ENCODE data around the gene SUPT7L.
"Not testable (repeated sequence)": the region's sequence is repeated elsewhere in the genome, so short reads cannot be mapped to it uniquely, and the experiment has no call there.

The SUPT7L gene

GRCh38 chr2:27634291-27634690, 29.1 kb downstream of the SUPT7L start:
- no peak for DNase-seq

GRCh38 chr2:27630257-27630656, 33.2 kb downstream of the SUPT7L start:
- DNase-seq: not testable (repeated sequence)

DNA sequence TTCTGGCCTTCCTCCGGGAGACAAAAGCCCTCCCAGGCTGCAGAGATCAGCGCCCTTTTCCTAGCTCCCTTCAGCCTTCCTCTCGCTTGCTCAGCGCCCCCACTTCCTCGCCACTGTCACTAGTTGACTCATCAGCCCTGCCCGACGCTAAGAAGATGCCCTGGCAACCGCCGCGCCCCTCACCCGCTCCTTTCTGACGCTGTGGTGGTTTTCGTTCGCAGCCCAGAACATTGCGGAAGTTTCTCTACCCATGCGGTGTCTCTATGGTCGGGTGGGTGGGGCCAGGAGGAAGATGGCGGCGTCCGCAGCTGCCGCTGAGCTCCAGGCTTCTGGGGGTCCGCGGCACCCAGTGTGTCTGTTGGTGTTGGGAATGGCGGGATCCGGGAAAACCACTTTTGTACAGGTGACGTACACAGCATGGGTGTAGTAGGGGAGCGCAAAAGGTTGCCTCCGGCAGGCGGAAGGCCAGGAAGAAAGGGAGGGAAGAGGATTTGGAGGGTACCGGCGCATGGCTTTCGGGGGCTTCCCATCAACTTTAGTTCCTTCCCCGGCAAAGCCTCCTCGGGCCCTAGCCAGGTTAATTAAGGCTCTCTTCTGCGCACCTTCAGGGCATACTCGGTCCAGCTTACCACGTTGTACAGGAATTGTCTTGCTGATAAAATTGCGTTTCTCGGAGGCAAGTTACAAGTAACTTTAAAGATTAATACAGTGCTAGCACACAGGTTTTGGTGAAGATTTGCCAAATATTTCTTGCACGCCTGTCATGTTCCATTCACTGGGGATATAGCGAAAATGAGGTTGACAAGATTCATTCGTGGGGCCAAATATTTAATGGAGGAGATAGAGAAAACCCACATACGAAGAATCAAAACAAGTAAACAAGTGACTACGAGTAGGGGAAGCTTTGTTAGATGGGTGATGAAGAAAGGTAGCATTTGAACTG, 34.4 kb downstream of the SUPT7L start, which contains the start of the genes CCDC121 and GPN1:
Gene CCDC121, minus strand, starts transcription at position 246 of the 943 bp plus-strand sequence. CDS start 1,213 bp downstream, outside the sequence.
Gene GPN1, plus strand, starts transcription at position 284 of the 943 bp plus-strand sequence. Its CDS starts 9 bp downstream, at position 293.
- peak; percentile 95 for DNase-seq

DNA sequence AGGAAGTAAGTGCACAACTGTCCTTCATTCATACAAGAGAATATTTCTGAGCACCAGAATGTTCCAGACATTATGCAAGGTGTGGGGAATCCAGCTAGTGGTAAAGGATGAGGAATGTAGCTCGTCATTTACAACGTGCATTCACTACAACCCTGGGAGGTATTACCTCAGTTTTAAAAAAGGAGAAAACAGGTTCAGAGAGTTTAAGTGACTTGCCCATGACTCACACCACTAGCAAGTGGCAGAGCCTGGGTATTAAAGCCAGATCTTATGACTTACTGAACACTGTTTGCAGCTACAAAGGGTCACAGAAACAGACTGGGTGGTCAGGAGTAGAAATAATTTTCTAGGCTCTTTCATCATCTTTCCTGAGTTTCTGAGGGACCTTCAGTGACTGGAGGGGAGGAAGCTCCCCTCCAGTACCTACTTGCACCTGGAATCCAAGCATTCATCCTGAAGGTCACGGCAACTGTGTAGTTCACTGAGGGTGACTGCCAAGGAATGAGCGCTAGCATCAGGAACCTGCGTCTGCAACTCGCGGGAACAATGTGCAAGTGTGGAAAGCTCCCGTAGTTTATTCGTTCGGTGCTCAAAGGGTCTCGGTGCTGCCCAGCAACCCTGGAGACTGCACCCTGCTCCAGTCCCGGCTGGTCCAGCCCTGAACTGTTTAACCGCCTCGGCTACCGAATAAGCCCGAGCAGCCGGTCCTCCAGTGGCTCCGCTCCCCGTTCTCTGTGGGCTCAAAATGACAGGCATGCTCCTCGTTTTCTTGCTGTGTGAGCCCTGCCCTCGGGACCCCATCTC, 35.2 kb downstream of the SUPT7L start:
- DNase-seq: no peak

DNA sequence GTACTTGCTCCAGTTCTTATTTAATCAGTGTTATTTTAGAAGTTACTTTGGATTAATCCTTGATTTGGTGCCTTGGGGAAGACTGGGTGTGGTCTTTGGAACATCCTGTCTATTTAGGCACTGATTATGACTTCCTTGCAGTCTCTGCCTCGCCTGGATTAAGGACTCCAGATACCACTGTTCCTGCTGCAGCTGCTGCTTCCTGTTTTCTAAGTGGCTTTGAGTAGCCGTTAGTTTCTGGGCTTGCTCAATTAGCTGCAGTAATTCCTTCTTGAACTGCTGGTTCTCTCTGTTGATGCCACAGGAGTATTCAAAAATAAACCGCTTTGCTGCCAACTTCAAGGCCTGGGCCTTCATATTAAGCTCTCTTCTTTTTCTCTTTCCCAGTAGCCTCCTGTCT, 36.5 kb downstream of the SUPT7L start:
- not testable (repeated sequence) for DNase-seq

DNA sequence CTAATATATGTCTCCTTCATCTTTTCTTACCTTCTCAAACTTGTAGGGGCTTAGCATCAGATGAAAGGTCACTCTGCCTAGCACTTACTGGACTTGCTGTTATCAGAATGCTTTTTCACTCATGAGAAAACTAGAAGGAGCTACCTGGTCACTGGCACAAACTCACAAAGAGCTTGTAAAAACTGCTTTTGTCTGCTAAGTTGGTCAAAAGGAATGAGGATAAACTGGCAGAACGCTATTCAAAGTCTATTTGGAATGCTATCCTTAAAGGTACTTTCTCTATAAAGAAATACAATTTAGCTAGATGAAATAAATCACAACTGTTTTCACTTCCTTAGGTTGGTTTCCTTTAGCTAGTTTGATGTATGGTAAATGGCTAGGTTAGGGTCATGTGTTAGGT, 37.1 kb downstream of the SUPT7L start:
- DNase-seq: not testable (repeated sequence)

DNA sequence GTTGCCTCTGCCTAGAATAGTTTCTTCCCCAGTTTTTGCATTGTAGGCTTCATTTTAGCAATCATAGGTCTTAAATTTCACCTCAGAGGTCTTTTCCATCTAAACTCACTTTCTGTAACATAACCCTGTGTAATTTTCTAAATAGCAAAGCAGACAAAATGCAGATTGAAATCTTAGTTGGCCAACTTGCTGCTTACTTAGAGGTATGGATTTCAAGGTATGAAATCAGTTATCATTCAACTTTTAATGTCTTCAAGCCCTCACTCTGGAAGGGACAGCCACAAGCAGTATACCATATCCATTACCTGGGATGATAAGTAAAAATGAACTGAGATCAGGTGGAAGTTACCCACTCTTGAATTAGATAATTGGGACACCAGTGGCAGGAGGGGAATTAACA, 38.5 kb downstream of the SUPT7L start:
- no peak for DNase-seq

DNA sequence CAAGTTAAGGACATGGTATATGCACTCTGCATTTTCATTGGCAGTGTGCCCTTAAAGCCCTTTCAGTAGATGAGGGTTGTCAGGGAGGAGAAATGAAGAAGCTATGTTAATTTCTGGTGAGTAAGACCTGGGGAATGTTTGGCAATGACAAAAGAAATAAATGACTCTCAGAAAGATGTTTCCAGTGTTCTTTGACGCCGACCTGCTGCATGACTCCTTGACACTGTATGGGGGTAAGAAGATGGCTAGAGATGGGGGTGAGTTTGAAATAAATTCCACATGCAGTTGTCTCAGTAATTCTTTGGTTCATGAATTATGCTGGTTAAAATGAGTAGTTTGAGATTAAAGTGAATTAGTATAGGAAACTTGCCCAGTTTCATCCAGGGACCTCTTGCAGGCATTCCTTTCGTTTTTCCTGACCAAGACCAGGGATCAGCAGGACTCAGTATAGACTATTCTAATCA, 40.5 kb downstream of the SUPT7L start:
- no peak for DNase-seq

DNA sequence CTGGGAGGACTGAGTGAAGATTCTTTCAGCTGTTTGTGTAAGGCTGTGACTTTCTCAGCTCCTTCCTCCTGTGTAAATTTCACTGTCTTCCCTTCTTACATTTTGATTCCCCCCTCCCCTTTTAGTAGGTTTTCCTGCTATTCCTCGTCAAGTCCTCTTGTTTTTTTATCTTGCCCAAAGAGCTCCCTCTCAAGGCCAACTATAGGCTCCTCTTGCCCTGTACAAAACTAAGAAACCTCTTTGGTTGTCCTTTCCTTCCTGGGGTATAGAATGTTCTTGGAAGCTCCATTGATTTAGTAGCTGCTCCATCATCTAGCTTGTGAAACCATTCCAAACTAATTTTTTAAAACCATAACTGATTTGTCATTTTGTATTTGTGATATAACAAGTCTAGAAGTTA, 41.9 kb downstream of the SUPT7L start:
- DNase-seq: no peak

- DNase-seq: no peak
These were observed 48.1 kb downstream of the SUPT7L start for GRCh38 chr2:27615316-27615715.

DNA sequence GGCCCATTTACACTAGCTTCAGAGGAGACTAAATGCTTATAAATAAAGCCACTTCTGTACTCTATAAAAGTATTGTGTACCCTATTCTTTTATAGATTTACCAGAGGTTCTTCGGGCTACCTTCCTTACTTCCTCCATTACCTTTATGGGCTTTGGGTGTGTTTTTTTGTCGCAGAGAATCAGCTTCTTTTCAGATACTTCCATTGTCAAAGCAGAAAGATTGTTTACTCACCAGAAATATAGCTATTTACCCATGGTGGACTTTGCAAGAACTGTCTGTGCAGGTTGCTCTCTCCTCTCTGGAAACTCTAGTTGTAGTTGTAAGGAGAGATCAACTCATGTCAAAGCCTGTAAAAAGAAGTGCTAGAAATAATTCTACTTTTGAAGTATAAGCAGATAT, 49.4 kb downstream of the SUPT7L start:
- no peak for DNase-seq

DNA sequence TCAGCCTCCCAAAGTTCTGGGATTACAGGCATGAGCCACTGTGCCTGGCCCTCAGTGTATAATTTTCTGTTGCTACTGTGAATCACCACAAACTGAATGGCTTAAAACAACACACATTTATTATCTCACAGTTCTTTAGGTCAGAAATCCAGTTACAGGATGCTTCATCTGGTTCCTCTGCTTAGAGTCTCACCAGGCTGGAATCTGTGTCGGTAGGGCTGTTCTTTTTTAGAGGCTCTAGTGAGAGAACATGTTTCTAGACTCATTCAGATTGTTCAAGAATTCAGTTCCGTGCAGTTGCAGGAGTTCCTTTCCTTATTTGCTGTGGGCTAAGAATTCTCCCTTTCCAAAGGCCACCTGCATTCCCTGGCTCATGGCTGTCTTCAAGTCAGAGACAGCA, 56.8 kb downstream of the SUPT7L start:
- DNase-seq: no peak
